Erythroblast (primary cell): ENCODE measurements around the gene MT1E.

ENCODE experiments used
- GATA1 ChIP-seq: IDR thresholded peaks from 2 replicates; pipeline ENCODE4 v1.6.1; 2011; ENCODE audit warnings: low read depth, mild to moderate bottlenecking, control low read depth, low read length, moderate library complexity
- POLR2A ChIP-seq: IDR thresholded peaks from 2 replicates; pipeline ENCODE4 v1.6.1; 2011; ENCODE audit warnings: mild to moderate bottlenecking, low read length

- TF ChIP-seq POLR2A = no peak
- no peak for TF ChIP-seq GATA1
Observed at GRCh38 chr16:56669005-56669839, 43.6 kb downstream of the MT1E start, which contains the start of gene MT1H.
